ENCODE results near the gene NDUFB2. TPM values are rescaled to one million over a fixed set of nuclear protein-coding genes. Genes with fewer than 3 reads are reported as not detected.

The NDUFB2 gene
- total RNA-seq, 4 donors from 2014 or later, result 112 to 308 (median 163) TPM

GRCh38 chr7:140674356-140674800 is 22.1 kb upstream of the NDUFB2 start:
- TF ChIP-seq CTCF (IDR thresholded peaks at IDR 0.05; ENCODE audit: low read depth), result no peak

GRCh38 chr7:140674899-140675701 is 21.4 kb upstream of the NDUFB2 start:
- no peak for TF ChIP-seq CTCF (IDR thresholded peaks at IDR 0.05; ENCODE audit: low read depth)

GRCh38 chr7:140675726-140676125 is 20.8 kb upstream of the NDUFB2 start:
- TF ChIP-seq CTCF (IDR thresholded peaks at IDR 0.05; ENCODE audit: low read depth), result no peak

GRCh38 chr7:140676306-140676705 is 20.2 kb upstream of the NDUFB2 start:
- TF ChIP-seq CTCF (IDR thresholded peaks at IDR 0.05; ENCODE audit: low read depth), result no peak

GRCh38 chr7:140677496-140677895 is 19.0 kb upstream of the NDUFB2 start:
- TF ChIP-seq CTCF (IDR thresholded peaks at IDR 0.05; ENCODE audit: low read depth), result no peak

GRCh38 chr7:140678081-140678815 is 18.3 kb upstream of the NDUFB2 start:
- TF ChIP-seq CTCF (IDR thresholded peaks at IDR 0.05; ENCODE audit: low read depth), result no peak

GRCh38 chr7:140678816-140679130 is 17.7 kb upstream of the NDUFB2 start:
- TF ChIP-seq CTCF (IDR thresholded peaks at IDR 0.05; ENCODE audit: low read depth), result no peak
